ENCODE measurements around the gene C17orf50.

GRCh38 chr17:35736236-35736635, 24.5 kb upstream of the C17orf50 start:
- TF ChIP-seq, protein P1, sequence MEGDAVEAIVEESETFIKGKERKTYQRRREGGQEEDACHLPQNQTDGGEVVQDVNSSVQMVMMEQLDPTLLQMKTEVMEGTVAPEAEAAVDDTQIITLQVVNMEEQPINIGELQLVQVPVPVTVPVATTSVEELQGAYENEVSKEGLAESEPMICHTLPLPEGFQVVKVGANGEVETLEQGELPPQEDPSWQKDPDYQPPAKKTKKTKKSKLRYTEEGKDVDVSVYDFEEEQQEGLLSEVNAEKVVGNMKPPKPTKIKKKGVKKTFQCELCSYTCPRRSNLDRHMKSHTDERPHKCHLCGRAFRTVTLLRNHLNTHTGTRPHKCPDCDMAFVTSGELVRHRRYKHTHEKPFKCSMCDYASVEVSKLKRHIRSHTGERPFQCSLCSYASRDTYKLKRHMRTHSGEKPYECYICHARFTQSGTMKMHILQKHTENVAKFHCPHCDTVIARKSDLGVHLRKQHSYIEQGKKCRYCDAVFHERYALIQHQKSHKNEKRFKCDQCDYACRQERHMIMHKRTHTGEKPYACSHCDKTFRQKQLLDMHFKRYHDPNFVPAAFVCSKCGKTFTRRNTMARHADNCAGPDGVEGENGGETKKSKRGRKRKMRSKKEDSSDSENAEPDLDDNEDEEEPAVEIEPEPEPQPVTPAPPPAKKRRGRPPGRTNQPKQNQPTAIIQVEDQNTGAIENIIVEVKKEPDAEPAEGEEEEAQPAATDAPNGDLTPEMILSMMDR (conservative IDR thresholded peaks at IDR 0.05 in 1 of 2, IDR thresholded peaks at IDR 0.05 in 1 of 2; ENCODE audit: extremely low read depth in 1 of 2, insufficient read depth in 1 of 2, low read depth in 1 of 2, low read length in 2 of 2) = no peak
- TF ChIP-seq EZH2 (IDR thresholded peaks at IDR 0.05; ENCODE audit: borderline replicate concordance, low read length) = no peak
